CD4-positive, alpha-beta T cell treated with Interleukin-2 at 100 ng/mL for 4 hours (primary cell): Measurements from ENCODE around the gene CISD3.

Experiments
- DNase-seq: peaks from one replicate; pipeline ENCODE4 v3.0.0-alpha.2; 2020; ENCODE audit warnings: low spot score

CISD3 gene

GRCh38 chr17:38779965-38780752, 50.0 kb downstream of the CISD3 start:
- DNase-seq = no peak

DNA sequence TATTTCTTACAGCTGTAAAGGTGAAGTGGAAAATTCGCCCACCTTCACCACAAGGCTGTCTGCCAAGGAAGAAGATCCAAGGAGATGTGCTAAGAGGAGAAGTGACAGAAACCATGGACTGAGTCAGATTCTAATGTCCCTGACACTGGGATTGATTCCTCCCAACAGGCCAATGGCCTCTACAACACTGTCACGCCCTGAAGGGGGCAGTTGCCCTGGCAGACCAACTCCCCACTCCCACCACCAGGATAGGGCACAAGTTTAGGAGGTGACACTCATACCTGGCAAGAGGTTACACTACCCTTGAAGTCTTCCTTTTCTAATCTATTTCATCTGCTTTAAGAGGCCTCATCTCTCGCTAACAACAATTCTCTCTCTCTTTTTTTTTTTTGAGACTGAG, 53.1 kb downstream of the CISD3 start:
- DNase-seq = no peak
